Thyroid gland (tissue), 4 donors: ENCODE data around the gene TSPAN12.

Source experiments
- POLR2A ChIP-seq, 2 donors: fragments of 450-650 bp; IDR thresholded peaks; one replicate each; pipeline ENCODE4 v1.6.1; 2017; ENCODE audit warnings: antibody characterized with exemption in 2 of 2, mild to moderate bottlenecking in 2 of 2, moderate library complexity in 1 of 2
- TF ChIP-seq, protein P1 (sequence below), 6 experiments: fragments of 200-600 bp in 3 of 6; fragments of 450-650 bp in 3 of 6; sonication (generic) in 3 of 6; IDR thresholded peaks; one replicate each; pipeline ENCODE4 v1.5.1; 2016 to 2019; ENCODE audit warnings: antibody characterized with exemption in 6 of 6, mild to moderate bottlenecking in 2 of 6, inconsistent platforms in 1 of 6, moderate library complexity in 1 of 6

DNA sequence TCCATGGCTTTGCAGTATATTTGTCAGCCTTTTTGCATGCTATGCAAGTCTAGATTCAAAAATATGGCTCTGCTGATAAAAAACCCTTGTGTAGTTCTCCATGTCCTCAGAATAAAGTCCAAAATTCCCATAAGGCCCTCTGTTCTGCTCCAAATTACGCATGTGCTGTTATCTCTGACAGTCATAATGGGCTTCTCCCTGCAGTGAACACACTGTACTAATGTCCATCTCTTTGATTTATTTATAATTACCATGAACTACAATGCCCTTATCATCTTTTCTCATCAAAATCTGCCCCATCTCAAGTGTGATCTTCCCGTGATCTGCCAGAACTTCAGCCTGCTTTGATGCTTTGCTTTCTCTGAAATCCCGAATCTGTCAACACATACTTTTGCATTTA lies 87.7 kb downstream of the TSPAN12 start:
- TF ChIP-seq, protein P1, sequence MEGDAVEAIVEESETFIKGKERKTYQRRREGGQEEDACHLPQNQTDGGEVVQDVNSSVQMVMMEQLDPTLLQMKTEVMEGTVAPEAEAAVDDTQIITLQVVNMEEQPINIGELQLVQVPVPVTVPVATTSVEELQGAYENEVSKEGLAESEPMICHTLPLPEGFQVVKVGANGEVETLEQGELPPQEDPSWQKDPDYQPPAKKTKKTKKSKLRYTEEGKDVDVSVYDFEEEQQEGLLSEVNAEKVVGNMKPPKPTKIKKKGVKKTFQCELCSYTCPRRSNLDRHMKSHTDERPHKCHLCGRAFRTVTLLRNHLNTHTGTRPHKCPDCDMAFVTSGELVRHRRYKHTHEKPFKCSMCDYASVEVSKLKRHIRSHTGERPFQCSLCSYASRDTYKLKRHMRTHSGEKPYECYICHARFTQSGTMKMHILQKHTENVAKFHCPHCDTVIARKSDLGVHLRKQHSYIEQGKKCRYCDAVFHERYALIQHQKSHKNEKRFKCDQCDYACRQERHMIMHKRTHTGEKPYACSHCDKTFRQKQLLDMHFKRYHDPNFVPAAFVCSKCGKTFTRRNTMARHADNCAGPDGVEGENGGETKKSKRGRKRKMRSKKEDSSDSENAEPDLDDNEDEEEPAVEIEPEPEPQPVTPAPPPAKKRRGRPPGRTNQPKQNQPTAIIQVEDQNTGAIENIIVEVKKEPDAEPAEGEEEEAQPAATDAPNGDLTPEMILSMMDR (IDR thresholded peaks at IDR 0.05): no peak
- TF ChIP-seq POLR2A (IDR thresholded peaks at IDR 0.05): no peak
